ENCODE data around the gene UGT1A7.
"Not testable (repeated sequence)": the region's sequence is repeated elsewhere in the genome, so short reads cannot be mapped to it uniquely, and the experiment has no call there.

The UGT1A7 gene

DNA sequence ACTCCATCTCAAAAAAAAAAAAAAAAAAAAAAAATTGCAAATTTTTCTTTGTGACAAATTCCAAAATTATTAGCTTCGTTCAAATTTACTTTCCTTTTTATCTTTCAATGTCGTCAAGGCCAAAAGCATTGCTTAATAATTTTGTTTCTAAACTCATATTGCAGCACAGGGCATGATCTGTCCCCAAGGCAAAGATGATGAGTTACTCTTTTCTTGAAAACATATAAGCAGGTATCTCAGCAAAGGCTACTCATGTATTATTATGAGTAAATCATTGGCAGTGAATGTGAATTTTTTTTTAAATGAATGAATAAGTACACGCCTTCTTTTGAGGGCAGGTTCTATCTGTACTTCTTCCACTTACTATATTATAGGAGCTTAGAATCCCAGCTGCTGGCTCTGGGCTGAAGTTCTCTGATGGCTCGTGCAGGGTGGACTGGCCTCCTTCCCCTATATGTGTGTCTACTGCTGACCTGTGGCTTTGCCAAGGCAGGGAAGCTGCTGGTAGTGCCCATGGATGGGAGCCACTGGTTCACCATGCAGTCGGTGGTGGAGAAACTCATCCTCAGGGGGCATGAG, at the start of gene UGT1A7:
Gene UGT1A7 (plus strand): TSS at position 381 of the 579 bp plus-strand sequence. CDS start 37 bp downstream, at position 418.
- H3K27ac ChIP-seq (ENCODE audit: low read depth, low read length), result no peak within 1 kb of the TSS
- H3K9ac ChIP-seq (ENCODE audit: low read length), result no peak within 1 kb of the TSS
- no peaks in the 10 kb centered on the region for H3K36me3 ChIP-seq (ENCODE audit: control insufficient read depth, insufficient read depth, low read length)
- no peak within 1 kb of the TSS for H3K4me3 ChIP-seq (ENCODE audit: low read length)
- H3K4me1 ChIP-seq (ENCODE audit: control insufficient read depth, insufficient read depth, low read length), result no peaks in the 10 kb centered on the region
- H3K27me3 ChIP-seq (ENCODE audit: control insufficient read depth, insufficient read depth, low read length), result no peaks in the 10 kb centered on the region

DNA sequence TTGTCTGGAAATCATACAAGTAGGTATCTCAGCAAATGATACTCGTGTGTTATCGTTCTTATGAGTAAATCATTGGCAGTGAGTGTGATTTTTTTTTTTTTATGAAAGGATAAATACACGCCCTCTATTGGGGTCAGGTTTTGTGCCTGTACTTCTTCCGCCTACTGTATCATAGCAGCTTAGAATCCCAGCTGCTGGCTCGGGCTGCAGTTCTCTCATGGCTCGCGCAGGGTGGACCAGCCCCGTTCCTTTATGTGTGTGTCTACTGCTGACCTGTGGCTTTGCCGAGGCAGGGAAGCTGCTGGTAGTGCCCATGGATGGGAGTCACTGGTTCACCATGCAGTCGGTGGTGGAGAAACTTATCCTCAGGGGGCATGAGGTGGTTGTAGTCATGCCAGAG, 45.4 kb upstream of the UGT1A7 start, which contains the start of gene UGT1A10:
Gene UGT1A10 (plus strand): TSS at position 143 of the 400 bp plus-strand sequence. CDS start 75 bp downstream, at position 218.
- not testable (repeated sequence) for H3K36me3 ChIP-seq (ENCODE audit: control insufficient read depth, insufficient read depth, low read length); H3K4me1 ChIP-seq (ENCODE audit: control insufficient read depth, insufficient read depth, low read length); H3K9ac ChIP-seq (ENCODE audit: low read length); H3K27ac ChIP-seq (ENCODE audit: low read depth, low read length); H3K27me3 ChIP-seq (ENCODE audit: control insufficient read depth, insufficient read depth, low read length)
- peak within 1 kb of the TSS; percentile 25 for H3K4me3 ChIP-seq (ENCODE audit: low read length)

DNA sequence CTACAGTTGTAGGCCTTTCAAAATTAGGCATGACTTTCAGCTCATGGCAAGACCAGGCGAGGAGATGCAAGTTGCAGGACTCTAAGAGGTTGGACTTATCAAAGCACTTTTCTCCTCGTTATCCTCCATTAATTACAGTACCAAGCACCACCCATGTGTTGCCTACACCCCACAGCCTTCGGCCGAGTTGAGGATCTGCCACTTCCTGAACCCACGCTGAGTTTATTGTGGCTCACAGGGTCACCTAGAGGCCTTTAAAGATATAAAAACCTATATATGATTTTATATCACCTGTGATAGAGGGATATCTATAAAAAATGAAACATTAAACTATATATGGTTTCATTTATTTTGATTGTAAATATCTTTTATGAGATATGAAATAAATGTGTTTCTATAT, 42.9 kb upstream of the UGT1A7 start:
- H3K4me3 ChIP-seq (ENCODE audit: low read length), result no peak overlapping the region
- no peaks in the 10 kb centered on the region for H3K27me3 ChIP-seq (ENCODE audit: control insufficient read depth, insufficient read depth, low read length)
- H3K4me1 ChIP-seq (ENCODE audit: control insufficient read depth, insufficient read depth, low read length), result no peaks in the 10 kb centered on the region
- no peak overlapping the region for H3K9ac ChIP-seq (ENCODE audit: low read length)
- no peak overlapping the region for H3K27ac ChIP-seq (ENCODE audit: low read depth, low read length)
- H3K36me3 ChIP-seq (ENCODE audit: control insufficient read depth, insufficient read depth, low read length), result no peaks in the 10 kb centered on the region

DNA sequence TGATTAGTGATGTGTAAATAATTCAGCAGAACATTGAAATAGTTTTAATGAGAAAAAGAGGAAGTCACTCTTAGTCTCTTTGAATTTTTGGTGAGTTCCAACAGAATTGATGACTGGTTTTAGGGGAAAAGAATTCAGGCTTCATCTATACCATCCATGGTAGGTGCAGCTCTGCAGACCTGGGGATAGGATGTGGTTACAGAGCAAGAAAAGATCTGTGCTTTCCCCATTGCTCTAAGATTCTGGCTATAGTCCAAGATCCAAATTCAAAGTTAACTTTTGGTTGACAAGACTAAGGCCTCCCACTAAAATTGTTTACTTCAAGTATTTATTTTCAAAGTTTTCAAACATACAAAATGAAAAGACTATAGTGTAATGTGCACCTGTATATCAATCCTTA, 41.8 kb upstream of the UGT1A7 start:
- no peaks in the 10 kb centered on the region for H3K27me3 ChIP-seq (ENCODE audit: control insufficient read depth, insufficient read depth, low read length)
- no peak overlapping the region for H3K27ac ChIP-seq (ENCODE audit: low read depth, low read length)
- no peaks in the 10 kb centered on the region for H3K4me1 ChIP-seq (ENCODE audit: control insufficient read depth, insufficient read depth, low read length)
- H3K36me3 ChIP-seq (ENCODE audit: control insufficient read depth, insufficient read depth, low read length), result no peaks in the 10 kb centered on the region
- H3K9ac ChIP-seq (ENCODE audit: low read length), result no peak overlapping the region
- no peak overlapping the region for H3K4me3 ChIP-seq (ENCODE audit: low read length)

DNA sequence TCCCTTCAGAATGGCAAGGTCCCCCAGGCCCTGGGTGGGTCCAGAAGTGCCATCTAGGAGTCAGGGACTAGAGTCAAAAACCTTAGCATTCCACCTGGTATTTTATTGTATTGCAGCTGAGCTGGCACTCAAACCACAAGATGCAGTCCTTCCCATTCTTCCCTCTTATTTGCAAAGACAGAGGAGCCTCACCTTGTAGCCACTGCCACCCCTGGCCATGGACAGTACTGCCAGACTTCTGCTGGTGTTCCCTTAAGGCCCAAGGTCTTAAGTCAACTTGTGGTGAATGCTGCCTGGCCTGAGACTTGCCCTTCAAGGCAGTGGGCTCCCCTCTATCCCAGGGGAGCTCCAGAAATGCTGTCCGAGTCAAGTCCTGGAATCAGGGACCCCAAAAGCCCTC, 38.6 kb upstream of the UGT1A7 start:
- Histone ChIP-seq H3K27me3 (ENCODE audit: control insufficient read depth, insufficient read depth, low read length) (no peaks in the 10 kb centered on the region), H3K4me1 (ENCODE audit: control insufficient read depth, insufficient read depth, low read length) (no peaks in the 10 kb centered on the region)

DNA sequence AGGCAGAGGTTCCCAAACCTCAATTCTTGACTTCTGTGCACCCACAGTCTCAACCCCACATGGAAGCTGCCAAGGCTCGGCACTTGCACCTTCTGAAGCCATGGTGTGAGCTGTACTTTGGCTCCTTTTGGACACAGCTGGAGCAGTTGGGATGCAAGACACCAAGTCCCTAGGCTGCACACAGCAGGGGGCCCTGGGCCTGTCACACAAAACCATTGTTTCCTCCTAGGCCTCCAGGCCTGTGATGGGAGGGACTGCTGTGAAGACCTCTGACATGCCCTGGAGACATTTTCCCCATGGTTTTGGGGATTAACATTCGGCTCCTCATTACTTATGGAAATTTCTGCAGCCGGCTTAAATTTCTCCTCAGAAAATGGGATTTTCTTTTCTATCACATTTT, 35.7 kb upstream of the UGT1A7 start:
- not testable (repeated sequence) for H3K36me3 ChIP-seq (ENCODE audit: control insufficient read depth, insufficient read depth, low read length); H3K27ac ChIP-seq (ENCODE audit: low read depth, low read length); H3K9ac ChIP-seq (ENCODE audit: low read length); H3K27me3 ChIP-seq (ENCODE audit: control insufficient read depth, insufficient read depth, low read length); H3K4me1 ChIP-seq (ENCODE audit: control insufficient read depth, insufficient read depth, low read length); H3K4me3 ChIP-seq (ENCODE audit: low read length)

More for the DNA sequence above, 38.6 kb upstream of the UGT1A7 start:
- Histone ChIP-seq H3K9ac (ENCODE audit: low read length) (no peak overlapping the region), H3K4me3 (ENCODE audit: low read length) (no peak overlapping the region), H3K36me3 (ENCODE audit: control insufficient read depth, insufficient read depth, low read length) (no peaks in the 10 kb centered on the region), H3K27ac (ENCODE audit: low read depth, low read length) (no peak overlapping the region)

DNA sequence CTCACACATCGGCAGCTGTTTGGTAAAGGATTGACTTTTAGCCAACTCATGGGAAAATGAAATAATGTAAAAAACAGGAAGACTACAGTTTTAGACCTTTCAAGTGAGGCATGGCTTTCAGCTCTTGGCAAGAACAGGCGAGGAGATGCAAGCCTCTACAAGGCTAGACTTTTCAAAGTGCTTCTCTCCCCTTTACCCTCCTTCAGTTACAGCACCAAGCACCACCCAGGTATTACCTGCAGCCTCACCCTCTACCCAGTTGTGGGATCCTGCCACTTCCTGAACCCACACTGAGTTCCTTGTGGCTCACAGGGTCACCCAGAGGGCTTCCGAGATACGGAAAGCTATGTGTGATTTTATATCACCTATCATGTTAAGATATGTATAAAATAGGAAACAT, 30.7 kb upstream of the UGT1A7 start:
- no peak overlapping the region for H3K4me3 ChIP-seq (ENCODE audit: low read length)
- H3K36me3 ChIP-seq (ENCODE audit: control insufficient read depth, insufficient read depth, low read length), result no peaks in the 10 kb centered on the region
- no peaks in the 10 kb centered on the region for H3K27me3 ChIP-seq (ENCODE audit: control insufficient read depth, insufficient read depth, low read length)
- no peak overlapping the region for H3K27ac ChIP-seq (ENCODE audit: low read depth, low read length)
- no peaks in the 10 kb centered on the region for H3K4me1 ChIP-seq (ENCODE audit: control insufficient read depth, insufficient read depth, low read length)
- H3K9ac ChIP-seq (ENCODE audit: low read length), result no peak overlapping the region

DNA sequence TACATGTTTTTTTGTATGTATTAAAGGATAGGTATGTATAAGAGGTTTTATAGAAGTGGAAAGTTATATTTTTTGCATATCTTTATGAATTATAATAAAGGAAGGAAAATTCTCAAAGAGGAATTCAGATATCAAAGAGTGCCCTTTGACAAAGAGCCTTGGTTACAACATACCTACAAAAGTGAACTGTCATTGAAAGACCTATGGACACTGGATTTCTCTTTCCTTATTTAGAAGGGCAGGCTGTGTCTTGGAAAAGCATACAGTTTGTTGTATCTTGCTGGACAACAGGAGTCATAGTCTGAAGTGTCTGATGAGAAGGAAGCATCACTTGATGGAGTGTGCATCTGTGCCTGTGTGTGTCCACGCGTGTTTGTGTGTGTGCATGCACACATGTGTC, 30.3 kb upstream of the UGT1A7 start:
- no peak overlapping the region for H3K27ac ChIP-seq (ENCODE audit: low read depth, low read length)
- no peaks in the 10 kb centered on the region for H3K27me3 ChIP-seq (ENCODE audit: control insufficient read depth, insufficient read depth, low read length)
- no peak overlapping the region for H3K4me3 ChIP-seq (ENCODE audit: low read length)
- no peak overlapping the region for H3K9ac ChIP-seq (ENCODE audit: low read length)
- H3K36me3 ChIP-seq (ENCODE audit: control insufficient read depth, insufficient read depth, low read length), result no peaks in the 10 kb centered on the region
- no peaks in the 10 kb centered on the region for H3K4me1 ChIP-seq (ENCODE audit: control insufficient read depth, insufficient read depth, low read length)

DNA sequence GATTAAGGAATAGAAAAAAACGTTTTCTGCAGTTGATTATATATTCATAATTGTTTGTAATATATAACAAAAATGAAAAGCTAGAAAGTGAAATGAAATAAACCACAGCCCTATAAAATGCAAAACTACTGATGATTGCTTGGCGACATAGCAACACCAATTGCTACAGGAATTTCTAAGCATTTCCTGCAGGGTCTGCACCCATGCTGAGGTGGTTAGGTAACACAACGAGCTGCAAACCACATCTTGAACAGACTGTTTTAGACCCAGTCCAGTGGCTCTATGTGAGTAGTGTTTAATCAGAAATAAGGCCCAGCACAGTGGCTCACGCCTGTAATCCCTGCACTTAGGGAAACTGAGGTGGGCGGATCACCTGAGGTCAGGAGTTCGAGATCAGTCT, 27.2 kb upstream of the UGT1A7 start:
- Histone ChIP-seq H3K9ac (ENCODE audit: low read length) (no peak overlapping the region), H3K36me3 (ENCODE audit: control insufficient read depth, insufficient read depth, low read length) (no peaks in the 10 kb centered on the region), H3K27me3 (ENCODE audit: control insufficient read depth, insufficient read depth, low read length) (no peaks in the 10 kb centered on the region), H3K4me1 (ENCODE audit: control insufficient read depth, insufficient read depth, low read length) (no peaks in the 10 kb centered on the region), H3K4me3 (ENCODE audit: low read length) (no peak overlapping the region), H3K27ac (ENCODE audit: low read depth, low read length) (no peak overlapping the region)

DNA sequence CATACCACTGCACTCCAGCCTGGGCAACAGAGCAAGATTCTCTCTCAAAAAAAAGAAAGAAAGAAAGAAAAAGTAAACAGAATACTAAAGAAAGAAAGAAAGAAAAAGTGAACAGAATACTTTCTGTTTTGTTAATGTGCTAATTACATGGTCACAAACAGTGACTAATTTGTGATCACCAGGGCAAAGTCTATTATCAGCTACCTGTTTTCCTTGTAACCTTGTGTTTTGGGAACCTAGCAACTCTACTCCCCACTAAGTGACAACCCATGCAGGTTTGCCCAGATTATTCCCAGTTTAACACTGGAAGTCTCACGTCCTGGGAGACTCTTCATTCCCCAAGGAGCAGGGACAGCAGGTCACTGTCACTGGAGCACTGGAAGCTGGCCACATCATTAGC, 26.7 kb upstream of the UGT1A7 start:
- no peaks in the 10 kb centered on the region for H3K36me3 ChIP-seq (ENCODE audit: control insufficient read depth, insufficient read depth, low read length)
- no peaks in the 10 kb centered on the region for H3K4me1 ChIP-seq (ENCODE audit: control insufficient read depth, insufficient read depth, low read length)
- no peak overlapping the region for H3K4me3 ChIP-seq (ENCODE audit: low read length)
- H3K27ac ChIP-seq (ENCODE audit: low read depth, low read length), result no peak overlapping the region
- H3K9ac ChIP-seq (ENCODE audit: low read length), result no peak overlapping the region
- H3K27me3 ChIP-seq (ENCODE audit: control insufficient read depth, insufficient read depth, low read length), result no peaks in the 10 kb centered on the region

DNA sequence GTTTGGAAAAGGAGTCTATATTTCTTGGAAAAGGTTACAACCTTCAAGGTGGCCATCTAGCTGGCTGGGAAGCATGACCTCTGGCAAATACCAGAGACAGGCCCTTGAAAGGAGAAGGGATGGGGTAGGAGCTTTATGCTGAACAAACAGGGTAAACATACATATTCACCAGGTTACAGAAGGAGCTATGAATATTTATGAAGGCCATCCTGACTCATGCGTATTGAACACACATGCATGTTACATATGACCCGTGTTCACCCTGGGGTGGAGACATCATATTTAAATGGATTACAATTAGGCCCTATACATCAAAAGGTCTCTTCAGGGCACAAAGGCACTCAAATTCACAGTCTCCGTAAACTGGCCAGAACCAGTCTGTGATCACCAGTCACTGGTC, 25.8 kb upstream of the UGT1A7 start:
- not testable (repeated sequence) for H3K4me1 ChIP-seq (ENCODE audit: control insufficient read depth, insufficient read depth, low read length); H3K27me3 ChIP-seq (ENCODE audit: control insufficient read depth, insufficient read depth, low read length); H3K9ac ChIP-seq (ENCODE audit: low read length); H3K36me3 ChIP-seq (ENCODE audit: control insufficient read depth, insufficient read depth, low read length); H3K27ac ChIP-seq (ENCODE audit: low read depth, low read length); H3K4me3 ChIP-seq (ENCODE audit: low read length)

DNA sequence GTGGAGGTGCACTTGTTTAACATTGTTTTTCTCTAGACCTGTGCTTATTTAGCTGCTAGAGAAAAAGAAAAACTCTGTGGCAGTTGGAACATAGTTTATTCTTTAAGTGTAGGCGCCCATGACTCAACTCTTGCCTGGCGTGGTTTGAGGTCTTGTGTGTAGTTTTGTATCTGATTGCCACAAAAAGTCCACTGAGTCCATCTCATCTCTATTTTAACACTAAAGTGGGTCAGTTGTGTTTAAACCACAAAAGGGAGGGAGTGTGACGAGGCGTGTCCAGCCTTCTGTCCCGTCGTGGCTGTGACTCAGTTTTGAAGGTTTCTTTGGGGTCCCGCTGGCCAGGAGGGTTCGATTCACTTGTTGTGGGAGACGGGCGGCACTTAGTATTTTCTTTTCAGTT, 25.3 kb upstream of the UGT1A7 start:
- H3K36me3 ChIP-seq (ENCODE audit: control insufficient read depth, insufficient read depth, low read length), result no peaks in the 10 kb centered on the region
- no peaks in the 10 kb centered on the region for H3K4me1 ChIP-seq (ENCODE audit: control insufficient read depth, insufficient read depth, low read length)
- H3K4me3 ChIP-seq (ENCODE audit: low read length), result no peak overlapping the region
- H3K27ac ChIP-seq (ENCODE audit: low read depth, low read length), result no peak overlapping the region
- H3K27me3 ChIP-seq (ENCODE audit: control insufficient read depth, insufficient read depth, low read length), result no peaks in the 10 kb centered on the region
- no peak overlapping the region for H3K9ac ChIP-seq (ENCODE audit: low read length)

DNA sequence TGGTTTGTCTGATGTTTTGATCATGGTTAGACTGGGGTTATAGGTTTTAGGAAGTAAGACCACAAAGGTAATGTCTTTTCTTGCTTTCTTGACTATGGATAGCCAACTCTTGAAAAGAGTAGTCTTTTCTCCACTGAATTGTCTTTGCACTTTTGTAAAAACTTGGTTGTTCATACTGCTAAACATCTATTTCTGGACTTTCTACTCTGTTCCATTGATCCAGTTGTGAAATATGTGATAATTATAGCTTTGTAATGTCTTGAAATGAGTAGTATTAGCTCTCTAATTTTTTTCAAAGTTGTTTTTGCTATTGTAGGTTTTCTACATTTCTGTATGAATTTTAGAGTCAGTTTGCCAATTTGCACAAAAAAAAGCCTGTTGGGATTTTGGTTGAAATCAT, 23.1 kb upstream of the UGT1A7 start:
- Histone ChIP-seq H3K27ac (ENCODE audit: low read depth, low read length) (no peak overlapping the region), H3K36me3 (ENCODE audit: control insufficient read depth, insufficient read depth, low read length) (no peaks in the 10 kb centered on the region), H3K4me3 (ENCODE audit: low read length) (no peak overlapping the region), H3K9ac (ENCODE audit: low read length) (no peak overlapping the region), H3K27me3 (ENCODE audit: control insufficient read depth, insufficient read depth, low read length) (no peaks in the 10 kb centered on the region), H3K4me1 (ENCODE audit: control insufficient read depth, insufficient read depth, low read length) (no peaks in the 10 kb centered on the region)
